HG03175 (cell line): ENCODE measurements around the gene NDEL1.

Experiments
- ATAC-seq: cut with Tn5 transposase; IDR thresholded peaks from one replicate; pipeline ENCODE4 v1.9.1; 2021; ENCODE audit warnings: mild to moderate bottlenecking, moderate library complexity; ENCODE audit not compliant: unreplicated experiment

Gene NDEL1

DNA sequence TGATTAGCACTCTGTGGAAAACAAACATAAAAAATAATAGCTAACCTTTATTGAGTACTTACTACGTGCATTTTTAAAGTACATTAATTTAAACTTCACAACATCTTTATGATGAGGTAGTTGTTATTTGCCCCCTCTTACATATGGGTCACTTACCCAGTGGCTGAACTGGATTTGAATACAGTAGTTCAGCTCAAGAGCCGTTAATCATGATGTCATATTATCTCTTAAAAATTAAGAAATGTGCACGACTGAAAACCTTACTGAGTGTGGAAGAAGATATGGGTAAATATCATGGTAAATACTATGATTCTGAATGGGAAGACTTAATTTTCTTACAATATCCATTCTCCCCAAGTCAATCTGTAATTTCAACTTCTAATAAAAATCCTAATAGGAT, 17.6 kb downstream of the NDEL1 start:
- no peak for ATAC-seq

DNA sequence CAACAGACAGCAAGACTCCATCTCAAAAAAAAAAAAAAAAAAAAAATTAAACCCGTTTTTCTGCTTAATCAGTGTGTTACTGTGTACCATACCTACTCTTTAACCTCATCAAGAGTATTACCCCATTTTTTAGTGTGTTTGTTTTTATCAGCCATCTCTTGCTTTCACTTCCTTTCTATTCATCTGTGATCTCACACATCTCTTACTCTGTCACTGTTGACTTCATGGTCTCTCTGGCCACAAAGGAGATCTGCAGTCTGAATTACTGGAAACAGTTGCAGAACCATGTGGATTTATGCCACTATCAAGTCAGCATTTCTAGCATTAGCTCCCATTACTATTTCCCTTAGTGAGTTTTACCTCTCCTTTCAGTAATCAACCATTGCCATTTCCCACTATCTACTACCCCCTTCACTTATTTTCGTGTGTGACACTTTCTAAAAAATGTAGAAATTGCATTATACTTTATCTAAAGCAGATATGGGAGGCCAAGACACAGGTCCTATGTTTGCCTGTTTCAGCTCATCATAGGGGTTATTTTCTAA, 20.1 kb downstream of the NDEL1 start:
- ATAC-seq = no peak

DNA sequence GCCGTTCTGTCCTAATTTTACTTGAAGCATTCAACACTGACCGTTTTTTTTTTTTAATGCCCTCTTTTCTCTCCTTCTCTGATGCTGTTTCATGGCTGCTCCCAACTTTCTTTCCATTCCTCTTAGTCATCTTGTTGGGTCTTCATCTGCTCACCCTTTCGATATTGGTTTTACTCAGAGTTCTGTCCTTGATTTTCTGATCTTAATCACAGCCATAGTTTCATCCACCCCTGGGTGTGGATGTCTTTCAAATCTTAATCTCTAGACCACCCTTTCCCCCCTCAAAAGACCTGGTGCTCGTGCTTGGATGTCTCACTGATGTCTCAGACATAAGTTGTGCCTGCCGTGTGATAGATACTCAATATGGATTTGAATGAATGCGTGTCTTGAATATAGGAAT, 22.4 kb downstream of the NDEL1 start:
- ATAC-seq = no peak

DNA sequence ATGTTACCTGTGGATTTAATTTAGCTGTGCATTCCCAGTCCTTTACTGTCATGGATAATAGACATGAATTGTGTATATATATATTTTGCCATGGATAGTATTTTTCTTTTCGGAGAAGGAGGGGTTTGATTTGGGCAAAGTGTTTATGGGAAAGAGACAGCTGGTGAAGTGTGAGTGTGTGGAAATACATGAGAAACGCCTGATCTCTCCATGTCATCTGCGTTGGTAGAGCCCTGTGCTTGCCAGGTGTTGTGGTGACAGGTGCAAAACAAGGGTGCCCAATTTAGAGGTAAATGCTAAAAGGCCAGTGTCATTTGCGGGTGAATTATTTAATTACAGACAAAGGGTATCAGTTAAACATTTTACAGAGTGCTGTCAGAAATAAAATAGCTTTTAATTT, 23.4 kb downstream of the NDEL1 start:
- no peak for ATAC-seq

DNA sequence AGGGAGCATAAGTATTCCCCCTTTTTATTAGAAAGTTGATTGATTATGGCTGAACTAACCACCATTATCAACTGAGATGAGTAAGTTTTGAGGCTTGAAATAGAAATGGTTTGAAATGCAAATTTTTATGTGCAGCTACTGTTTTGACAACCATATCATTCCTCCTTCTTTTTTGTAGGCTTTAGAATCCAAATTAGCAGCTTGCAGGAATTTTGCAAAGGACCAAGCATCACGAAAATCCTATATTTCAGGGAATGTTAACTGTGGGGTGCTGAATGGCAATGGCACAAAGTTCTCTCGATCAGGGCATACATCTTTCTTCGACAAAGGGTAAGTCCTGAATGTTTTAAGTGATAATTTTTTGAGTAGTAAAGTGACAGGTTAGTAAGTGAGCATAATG, 24.1 kb downstream of the NDEL1 start:
- no peak for ATAC-seq

DNA sequence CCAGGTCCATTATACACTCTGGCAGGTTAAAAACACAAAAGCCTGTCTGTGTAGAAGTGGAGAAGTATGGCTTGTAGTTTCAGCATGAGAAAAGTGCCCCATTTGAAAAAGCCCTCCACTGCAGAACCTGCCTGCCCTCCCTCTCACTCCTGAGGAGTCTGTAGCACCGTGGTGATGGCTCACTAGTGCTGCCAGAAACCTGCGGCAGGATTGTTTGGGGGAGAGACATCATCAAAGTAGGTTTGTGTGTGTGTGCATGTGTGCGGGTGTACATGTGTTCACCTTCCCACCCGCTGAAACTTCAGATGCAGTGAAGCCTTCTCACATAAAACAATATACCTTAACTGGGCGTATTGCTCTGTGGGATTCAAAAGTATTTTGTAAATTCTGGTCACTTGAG, 26.9 kb downstream of the NDEL1 start:
- ATAC-seq = no peak

DNA sequence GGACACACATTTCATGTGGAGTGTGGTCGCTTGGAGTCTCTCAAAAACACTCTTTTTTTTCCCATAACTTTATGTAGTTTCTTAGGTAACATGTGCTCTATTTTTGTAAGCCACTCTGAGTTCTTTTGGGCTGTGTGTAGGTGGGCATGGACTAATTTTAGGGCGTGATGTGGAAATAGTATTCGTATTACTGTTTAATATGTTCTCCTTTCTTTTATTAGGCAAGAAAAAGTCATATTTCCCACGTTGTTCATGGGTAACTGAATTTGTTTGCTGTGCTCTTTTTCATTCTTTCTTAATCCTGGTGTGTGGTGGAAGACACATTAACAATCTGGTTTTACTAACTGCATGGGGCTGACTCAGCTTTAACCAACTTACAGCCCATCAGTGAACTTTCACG, 27.4 kb downstream of the NDEL1 start:
- ATAC-seq = no peak

DNA sequence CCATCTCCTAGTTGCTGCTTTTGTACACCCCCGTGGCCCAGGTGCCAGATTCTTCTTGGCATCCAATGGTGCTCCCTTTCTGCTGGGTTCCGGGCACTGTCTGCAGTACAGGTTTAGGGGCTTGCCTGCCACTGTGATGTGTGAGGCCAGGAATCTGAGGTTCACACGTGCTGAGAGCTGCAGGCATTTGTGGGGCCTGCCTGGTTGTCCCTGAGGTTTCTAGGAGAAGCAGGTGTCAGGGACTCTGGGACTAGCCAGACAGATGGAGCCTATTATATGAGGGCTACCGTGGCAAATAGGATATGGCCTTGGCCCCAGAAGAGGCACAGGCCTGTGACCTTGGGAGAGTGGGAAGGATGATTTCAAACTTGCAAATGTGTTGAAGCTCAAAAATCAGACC, 29.3 kb downstream of the NDEL1 start:
- ATAC-seq = no peak

DNA sequence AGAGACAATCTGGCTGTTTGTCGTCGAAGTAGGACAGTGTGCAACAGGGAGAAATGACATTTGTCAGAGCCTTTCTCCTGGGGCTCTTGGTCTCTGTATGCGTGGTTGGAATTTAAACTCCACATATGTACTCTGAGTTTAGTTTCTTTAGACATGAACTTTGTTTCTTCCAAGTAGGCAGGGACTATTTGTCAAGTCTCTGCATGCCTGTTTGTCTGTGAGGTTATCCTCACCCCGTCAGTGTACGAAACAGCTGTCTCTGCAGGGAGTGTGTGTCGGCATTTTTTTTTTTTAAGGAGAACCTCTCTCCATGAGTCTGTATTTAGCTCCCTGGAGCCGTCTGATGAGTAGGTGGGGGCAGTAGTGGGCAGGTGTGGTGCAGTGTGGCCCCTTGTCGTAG, 29.7 kb downstream of the NDEL1 start:
- ATAC-seq = no peak

DNA sequence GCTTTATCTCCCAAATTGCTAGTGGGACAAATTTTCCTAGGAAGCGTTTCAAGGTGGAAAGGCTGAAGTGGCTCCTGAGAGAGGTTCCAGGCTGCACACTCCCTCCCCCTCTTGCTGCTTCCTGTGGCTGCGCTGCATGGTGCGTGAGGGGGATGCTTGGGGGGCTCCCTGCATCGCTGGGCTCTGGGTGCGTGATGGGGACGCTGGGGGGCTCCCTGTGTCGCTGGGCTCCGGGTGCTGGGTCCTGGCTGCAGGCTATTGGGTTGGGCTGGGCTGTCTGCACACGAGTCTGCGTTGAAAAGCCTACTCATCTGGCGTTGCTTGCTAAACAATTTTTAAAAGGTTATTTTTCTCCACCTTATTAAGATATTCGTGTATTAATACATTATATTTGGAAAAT, 30.1 kb downstream of the NDEL1 start:
- ATAC-seq = no peak

DNA sequence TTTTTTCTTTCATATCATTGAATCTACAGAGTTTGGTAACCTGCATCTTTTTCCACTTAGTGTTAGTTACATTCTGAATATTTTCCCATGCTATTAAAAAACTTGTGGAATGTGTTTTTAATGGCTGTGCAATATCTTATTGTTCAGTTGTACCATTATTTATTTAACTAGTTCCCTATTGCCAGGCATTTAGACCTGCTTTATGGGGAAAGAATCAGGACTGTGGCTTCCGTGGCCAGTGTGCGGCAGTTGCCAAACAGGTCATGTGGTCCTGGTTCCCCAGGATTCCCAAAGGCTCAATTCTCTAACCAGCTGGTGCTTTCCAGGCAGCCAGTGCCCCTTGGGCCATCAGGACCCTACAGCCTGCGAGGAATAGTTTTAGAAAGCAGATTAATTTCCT, 30.8 kb downstream of the NDEL1 start:
- ATAC-seq = no peak

DNA sequence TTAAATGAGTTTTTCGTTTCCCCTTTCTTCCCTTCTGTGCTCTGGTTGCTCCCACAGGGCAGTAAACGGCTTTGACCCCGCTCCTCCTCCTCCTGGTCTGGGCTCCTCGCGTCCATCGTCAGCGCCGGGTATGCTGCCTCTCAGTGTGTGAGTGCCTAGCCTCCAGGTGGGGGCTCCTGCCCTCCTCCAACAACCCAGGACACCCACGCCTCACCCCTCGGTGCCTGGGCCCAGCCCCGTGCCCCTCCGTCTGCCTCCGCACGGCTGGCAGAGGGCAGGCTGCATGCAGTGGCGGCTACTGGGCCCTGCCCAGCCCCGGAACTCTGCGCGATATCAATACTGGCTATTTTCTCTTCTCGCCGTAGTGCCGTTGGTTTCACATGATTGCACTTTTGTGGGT, 31.2 kb downstream of the NDEL1 start:
- ATAC-seq = no peak

DNA sequence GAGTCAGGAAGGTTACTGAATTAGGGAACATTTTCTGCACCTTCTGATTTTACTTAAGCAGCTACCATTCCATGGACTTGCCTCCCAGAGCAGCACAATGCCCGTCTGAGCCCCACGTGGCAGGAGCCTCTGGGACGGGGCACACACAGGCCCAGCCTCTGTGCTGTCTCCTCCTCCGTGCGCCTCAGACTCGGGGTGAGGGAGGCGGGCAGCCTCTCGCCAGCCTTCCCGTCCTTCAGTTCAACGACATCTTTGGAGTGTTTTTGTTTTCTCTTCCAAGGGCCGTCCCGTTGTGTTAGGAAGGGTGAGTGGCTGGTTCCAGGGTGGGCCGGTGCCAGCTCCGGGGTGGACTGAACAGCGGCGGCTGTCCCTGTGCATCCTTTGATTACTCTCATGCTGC, 31.8 kb downstream of the NDEL1 start:
- ATAC-seq = no peak

DNA sequence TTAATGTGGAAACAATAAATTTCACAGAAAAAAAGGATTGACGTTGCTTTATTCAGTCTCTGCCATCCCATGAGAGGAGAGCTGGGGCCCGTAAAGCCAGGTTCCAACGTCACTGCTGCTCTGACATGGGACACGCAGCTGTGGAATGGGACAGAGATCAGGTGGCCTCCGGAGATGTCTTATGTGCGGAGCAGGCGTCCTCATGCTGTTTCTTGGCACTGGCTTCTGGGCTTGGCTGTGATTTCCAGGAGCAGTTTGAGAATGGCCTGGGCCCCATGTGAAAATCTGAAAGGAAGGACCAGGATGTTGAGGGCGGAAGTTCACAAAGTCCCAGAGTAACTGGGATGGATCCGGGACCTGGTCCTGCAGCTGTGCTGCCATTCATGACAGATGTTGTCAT, 32.4 kb downstream of the NDEL1 start:
- ATAC-seq = no peak

DNA sequence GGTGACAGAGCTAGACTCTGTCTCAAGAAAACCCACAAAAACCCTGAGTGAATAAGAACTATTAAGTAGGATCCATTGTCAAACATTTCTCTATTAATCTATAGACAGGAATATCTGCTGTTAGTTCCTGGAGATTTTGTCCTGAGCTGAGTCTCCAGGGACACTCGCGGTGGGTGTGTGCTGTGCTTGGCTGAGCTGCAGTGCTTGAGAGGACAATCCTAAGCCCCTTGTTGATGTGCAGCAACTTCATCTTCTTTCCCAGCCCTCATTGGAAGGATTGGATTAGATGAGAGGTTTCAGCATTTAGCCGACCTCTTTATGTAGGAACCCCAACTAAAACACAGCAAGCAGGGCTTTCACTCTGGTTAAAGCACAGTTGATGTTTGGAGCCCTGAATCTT, 33.3 kb downstream of the NDEL1 start:
- ATAC-seq = no peak

DNA sequence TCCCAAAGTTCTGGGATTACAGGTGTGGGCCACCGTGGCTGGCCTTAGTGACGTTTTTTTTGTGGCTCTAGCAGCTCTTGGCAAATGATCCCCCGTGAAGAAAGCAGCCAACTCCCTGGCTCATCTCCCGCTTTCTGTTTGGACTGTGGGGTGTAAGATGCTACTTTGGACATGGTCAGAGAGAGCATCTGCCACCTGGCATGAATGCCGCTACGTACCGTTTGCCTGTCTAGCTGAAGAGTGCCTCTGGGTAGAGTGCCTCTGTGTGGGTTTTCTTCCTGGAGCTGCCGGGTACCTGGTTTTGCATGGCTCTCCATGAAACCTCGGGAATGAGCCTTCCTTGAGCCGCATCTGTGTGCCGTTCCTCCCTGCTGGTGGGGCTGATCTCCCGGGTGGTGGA, 34.3 kb downstream of the NDEL1 start:
- no peak for ATAC-seq

DNA sequence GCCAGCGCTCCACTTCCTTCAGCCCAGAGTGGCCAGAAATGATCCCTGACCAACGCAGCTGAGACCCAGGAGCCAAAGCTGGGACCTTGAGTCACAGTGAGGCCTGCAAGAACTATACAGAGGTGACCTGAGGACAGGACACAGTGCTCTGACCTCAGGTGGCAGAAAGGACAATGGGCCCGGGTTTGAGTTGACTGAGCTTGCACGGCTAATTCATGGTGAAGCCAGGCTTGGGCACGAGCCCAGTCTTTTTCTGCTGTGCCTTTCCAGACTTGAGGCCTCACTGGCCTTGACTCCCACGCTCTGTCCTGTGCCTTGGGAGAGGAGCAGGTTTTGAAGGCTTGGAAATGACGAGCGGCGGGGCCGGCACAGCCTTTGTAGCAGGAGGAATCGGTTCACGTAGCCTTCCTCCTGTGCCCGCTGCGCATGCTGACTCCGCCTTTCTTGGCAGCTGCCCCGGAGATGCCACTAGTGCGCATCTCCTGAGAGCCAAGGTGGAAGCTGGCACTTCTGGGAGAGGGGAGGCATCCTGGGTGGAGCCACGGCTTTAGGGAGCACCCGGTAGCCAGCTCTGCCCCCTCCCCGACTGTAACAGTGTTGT, 34.9 kb downstream of the NDEL1 start:
- no peak for ATAC-seq

DNA sequence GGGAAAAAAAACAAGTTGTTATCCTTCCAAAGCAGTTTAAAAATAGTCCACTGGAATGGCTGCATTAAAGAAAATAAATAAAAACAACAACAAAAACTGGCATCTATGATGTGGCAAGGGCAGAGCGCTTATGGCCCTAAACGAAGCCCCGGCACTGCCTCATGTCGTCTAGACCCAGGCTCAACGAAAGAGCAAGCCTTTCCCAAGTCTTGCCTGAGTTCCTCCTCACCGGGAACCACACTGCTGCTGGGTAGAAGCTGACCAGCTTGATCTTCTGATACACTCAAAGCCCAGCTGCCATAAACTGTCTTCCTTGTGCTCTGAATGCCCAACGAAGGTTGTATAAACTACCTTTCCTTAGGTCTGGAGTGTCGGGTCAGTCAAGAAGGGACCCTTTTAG, 37.0 kb downstream of the NDEL1 start:
- ATAC-seq = no peak

DNA sequence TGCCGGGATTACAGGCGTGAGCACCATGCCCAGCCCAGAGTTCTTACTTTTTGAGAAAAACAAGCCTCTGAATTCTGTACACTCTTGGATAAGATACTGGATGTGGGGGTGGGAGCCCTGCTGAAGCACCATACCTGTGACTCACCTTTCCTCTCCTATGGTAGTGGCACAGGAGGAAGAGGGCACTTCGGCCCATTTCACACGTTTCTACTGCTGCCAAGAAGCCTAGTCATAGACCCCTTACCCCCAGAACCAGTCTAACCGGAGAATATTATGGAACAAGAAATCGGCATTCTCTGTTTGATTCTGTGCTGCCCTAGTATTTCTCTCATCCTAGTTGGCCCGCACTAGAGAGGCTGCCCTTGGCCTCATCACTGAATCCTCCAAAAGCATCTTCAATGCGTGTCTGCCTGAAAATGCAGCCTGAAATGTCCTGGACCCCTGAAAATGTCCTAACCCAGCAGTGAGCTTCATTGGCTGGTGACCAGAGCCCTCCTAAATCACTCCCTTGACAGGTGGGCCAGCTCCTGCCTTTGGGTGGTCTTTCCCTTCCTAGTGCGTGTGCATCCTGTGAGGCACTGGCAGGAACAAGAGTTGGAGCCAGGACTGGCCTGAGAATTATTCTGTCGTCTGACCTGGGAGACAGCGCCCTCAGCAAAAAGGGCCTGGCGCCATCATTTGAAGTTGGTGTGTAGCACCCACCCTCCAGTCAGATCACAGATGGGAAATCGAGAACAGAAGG, 37.9 kb downstream of the NDEL1 start:
- ATAC-seq = no peak

DNA sequence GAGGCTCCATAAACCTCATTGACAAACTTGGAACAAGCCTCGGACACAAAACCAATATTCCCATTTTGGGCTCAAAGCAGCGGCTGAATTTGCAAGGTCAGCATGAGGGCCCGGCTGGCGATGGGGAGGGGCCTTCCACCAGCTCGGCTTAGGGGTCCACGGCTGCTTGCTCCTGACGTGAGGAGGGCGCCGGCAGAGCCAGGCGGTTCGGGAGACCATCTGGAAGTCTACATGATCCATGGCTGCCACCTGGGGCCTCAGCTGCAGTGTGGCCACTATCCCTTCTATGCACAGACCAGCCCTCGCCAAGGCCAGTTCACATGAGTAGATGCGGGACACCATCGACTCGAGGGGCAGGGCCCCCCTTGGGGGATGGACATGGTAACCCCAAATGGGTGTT, 39.1 kb downstream of the NDEL1 start:
- no peak for ATAC-seq

DNA sequence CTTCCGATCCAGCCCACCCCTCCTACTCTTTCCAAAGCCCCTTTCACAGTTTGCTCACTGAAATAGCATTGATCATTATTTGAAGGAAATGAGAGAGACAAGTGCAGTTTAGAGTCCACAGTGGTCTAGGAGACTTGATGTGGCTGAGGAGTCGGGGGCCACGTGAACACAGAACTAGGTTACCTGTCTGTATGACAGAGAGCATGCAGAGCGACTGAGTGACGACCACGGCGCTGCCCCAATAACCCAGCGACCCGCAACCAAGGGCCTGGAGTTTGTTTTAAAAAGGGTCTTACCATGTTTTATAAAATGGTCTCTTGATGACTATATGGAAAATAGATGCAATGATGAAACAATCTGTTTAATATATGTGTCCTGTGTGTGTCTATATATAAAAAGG, 39.5 kb downstream of the NDEL1 start:
- ATAC-seq = no peak

DNA sequence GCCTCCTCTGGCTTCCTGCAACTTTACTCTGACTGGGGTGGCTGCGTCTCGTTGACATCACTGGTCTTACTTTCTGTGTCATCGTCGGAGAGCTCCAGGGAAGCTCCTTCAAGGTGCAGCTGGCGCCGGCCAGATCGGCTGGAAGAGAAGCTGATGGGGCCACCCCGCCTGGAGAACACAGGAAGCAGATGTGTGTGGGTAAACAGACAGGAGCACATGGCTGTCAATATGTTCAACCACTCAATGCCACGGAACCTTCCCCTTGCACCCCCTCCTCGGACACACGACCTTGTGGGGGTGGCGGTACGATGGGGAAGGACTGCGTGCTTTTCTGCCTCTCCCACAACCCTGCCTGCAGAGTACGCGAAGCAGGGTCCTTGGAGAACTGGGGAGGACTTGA, 40.1 kb downstream of the NDEL1 start:
- no peak for ATAC-seq

DNA sequence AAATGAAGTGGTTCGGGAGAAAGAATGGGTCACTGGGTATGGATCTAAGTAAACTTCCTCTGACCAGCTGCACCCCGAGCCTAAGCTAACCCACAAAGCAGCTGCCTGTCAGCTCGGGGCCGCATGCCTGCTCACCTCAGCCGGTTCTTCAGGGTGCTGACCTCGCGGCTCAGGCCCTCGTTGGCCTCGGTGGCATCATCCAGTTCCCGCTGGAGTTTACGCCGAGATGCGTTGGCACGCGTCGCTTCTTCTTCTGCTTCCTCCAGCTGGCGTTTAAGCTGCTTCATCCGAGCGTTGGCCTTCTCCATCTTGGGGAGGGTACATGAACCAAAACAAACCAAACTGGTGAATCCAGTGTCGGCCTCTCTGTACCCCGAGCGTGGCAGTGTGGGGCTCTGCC, 41.1 kb downstream of the NDEL1 start:
- no peak for ATAC-seq
